ENCODE measurements around the gene INPP4B. TPM values are rescaled to one million over a fixed set of nuclear protein-coding genes. Genes with fewer than 3 reads are reported as not detected.

INPP4B gene
- total RNA-seq, 2 experiments from 2014 or later: 42.9 to 44.0 TPM

GRCh38 chr4:142309772-142310171, 536.3 kb downstream of the INPP4B start:
- POLR2A ChIA-PET: no interaction called here
- CTCF ChIA-PET: no interaction called here

DNA sequence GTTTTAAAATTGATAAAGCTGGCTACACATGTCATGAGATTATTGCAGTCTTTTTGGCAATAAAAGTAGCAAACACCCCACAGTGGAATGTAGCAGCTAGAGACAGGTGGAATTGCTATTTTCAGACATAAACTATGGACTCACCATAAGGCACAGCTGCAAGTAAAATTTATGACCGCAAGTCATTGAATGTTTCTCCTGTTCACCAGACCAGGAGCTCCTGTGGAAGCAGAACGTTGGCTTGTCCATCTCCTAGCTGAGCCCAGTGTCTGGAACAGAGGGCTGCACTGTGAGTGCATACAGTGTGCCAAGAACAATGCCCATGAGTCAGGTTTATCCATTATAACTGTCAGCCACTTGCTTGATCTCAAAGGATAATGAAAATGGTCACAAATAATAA, 538.2 kb downstream of the INPP4B start:
- ChIA-PET CTCF (no interaction called here), POLR2A (no interaction called here)

- POLR2A ChIA-PET: no interaction called here
- CTCF ChIA-PET: interaction anchor here (0.7 kb wide), 1 partner anchor 144 kb away, joined by 3 read pairs; no protein-coding TSS in a partner anchor
These were observed 548.8 kb downstream of the INPP4B start for GRCh38 chr4:142297313-142297712.

DNA sequence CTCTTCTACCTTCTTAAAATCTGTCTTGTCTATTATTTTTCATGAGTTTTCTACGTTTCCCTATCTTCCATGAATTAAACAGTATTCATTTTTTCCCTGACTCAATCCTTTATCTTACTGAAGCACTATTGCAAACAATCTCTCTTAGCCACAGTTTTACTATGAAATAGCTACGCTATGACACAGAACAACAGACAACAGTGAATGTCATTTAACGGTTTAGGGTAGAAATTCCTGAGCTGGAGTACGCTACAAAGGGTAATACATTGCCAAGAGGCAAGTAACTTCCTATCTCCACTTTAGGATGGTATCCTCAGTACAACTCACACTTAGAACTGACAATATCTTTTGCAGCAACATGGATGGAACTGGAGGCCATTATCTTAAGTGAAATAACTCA, 552.6 kb downstream of the INPP4B start:
- ChIA-PET POLR2A (interaction anchor here (0.6 to 0.7 kb wide), 2 partner anchors 10 to 114 kb away, joined by 3 read pairs; no protein-coding TSS in a partner anchor), CTCF (interaction anchor here (1.3 kb wide), 1 partner anchor 22 kb away, joined by 3 read pairs; no protein-coding TSS in a partner anchor)

GRCh38 chr4:142292231-142292630, 553.9 kb downstream of the INPP4B start:
- ChIA-PET POLR2A (no interaction called here), CTCF (no interaction called here)

DNA sequence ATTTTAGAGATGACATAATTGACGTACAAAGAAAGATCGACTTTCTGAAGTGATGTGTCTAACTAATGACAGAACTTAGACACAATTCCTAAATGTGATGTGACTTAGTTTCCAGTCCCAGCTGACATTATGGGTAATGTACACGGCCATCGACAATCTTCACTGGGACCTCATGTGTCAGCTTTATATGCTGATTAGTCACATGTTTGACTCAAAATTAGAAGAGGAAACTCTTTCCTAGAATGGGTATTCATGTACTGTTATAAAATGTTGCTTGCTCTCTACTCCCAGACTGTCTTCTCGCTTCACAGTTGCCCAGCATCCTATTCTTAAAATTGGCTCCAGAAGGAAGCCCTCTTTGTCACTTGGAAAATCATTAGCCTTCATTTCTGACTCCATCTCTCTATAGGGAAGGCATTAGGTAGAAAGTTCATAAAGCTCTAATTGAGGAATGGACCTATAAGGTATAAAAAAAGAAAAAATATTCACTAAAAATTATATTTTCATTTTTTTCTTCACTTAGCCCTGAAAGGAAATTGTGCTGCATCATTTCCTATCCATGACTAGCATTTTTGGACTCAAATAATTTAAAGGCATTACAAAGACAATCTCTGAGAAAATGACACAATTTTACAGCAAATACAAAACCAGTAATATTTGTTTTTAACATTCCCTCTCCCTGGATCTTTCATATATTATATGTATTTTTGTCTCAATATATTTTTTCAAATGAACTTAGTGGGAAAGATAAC, 554.6 kb downstream of the INPP4B start:
- ChIA-PET POLR2A (interaction anchor here (0.7 to 0.8 kb wide), 2 partner anchors 116 to 125 kb away, joined by 3 read pairs; no protein-coding TSS in a partner anchor), CTCF (interaction anchor here (0.7 to 1.7 kb wide), 2 partner anchors 9 to 556 kb away, joined by 3 to 5 read pairs; no protein-coding TSS in a partner anchor)

- POLR2A ChIA-PET: no interaction called here
- CTCF ChIA-PET: interaction anchor here (0.6 kb wide), 1 partner anchor 432 kb away, joined by 3 read pairs; no protein-coding TSS in a partner anchor
These were observed 558.7 kb downstream of the INPP4B start for GRCh38 chr4:142287371-142287770.

- ChIA-PET CTCF (interaction anchor here (1.6 kb wide), 1 partner anchor 10 kb away, joined by 3 read pairs; no protein-coding TSS in a partner anchor), POLR2A (no interaction called here)
These were observed 560.9 kb downstream of the INPP4B start for GRCh38 chr4:142285222-142285583.

DNA sequence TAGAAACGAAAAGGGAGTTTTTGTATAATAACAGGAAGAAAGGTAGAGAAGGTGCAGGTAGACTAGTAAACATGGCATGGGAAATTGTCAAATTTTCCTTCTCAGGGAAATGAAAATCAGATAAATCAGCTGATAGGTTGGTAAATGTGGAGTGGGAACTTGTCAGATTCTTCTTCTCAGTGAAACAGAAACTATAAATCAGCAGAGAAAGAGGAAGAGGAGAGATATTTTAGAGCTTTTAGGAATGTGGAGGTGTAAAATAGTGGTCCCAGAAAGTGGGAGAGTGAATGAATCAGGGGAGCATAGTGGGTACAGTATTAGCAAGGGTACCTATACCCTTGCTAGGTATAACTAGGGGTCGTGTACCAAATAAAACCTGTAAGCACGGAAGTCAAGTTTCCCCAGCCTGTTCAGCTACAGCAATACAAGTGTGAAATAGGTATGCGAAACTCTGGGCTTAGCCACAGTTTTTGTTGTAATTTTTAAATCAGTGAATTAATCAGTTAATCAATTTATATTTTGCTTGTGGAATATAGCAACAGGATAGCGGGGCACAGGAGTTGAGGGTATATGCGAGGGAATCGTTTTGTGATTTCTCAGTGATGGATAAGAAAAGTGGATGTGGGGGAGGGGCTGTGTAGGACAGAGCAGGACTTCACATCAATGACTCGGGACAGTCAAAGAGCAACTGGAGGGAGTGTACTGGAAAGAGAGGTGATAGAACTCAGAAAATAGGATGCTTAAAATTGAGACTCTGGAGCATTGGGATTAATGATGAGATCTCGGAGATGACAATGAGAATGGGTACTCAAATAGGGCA, 561.5 kb downstream of the INPP4B start:
- CTCF ChIA-PET: interaction anchor here (1.6 kb wide), 1 partner anchor 10 kb away, joined by 3 read pairs; no protein-coding TSS in a partner anchor

DNA sequence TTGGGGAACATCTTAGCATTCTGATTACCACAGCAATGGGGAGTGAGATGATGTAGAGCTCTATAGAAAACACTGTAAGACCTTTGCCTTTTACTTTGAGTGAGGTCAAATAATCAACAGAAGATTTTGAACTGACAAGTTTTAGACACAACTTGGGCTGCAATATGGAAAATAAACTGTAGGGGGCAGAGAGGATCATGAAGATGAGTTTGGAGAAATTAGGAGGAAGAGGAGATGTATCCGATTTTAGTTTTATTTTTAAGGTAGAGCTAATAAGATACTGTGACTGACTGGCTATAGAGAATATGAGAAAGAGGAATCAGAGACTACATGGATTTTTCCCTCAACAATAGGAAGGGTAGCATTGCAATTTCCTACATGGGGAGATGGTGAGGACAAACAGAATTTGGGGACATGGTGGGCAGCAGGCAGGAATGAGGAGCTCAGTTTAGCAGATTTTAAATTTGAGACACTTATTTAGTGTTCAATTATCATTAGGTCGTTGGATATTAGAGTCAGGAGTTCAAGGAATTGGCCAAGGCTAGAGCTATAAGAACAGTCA, 563.1 kb downstream of the INPP4B start:
- POLR2A ChIA-PET: interaction anchor here (0.6 kb wide), 1 partner anchor 11 kb away, joined by 3 read pairs; no protein-coding TSS in a partner anchor
- CTCF ChIA-PET: interaction anchor here (0.7 to 1.7 kb wide), 3 partner anchors 8 to 439 kb away, joined by 3 to 5 read pairs (median 3); no protein-coding TSS in a partner anchor

More for the DNA sequence above, 561.5 kb downstream of the INPP4B start:
- POLR2A ChIA-PET: no interaction called here

DNA sequence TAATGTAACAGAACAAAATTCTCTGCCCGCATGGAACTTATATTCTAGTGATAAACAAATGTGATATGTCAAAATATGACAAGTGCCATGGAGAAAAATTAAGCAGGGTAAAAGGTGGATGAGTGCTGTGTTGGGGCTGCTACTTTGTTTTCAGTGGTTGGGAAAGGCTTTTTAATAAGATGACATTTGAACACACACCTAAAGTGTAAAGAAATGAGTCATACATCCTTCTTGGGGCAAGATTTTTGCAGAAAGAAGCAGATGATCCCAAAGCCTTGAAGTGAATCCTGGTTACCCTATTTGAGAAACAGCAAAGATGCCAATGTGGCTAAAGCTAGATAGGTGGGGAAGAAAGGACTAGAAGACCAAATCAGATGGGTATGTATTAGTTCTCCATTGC, 564.1 kb downstream of the INPP4B start:
- ChIA-PET CTCF (interaction anchor here (0.7 to 1.7 kb wide), 2 partner anchors 9 to 440 kb away, joined by 3 to 5 read pairs; no protein-coding TSS in a partner anchor), POLR2A (no interaction called here)

DNA sequence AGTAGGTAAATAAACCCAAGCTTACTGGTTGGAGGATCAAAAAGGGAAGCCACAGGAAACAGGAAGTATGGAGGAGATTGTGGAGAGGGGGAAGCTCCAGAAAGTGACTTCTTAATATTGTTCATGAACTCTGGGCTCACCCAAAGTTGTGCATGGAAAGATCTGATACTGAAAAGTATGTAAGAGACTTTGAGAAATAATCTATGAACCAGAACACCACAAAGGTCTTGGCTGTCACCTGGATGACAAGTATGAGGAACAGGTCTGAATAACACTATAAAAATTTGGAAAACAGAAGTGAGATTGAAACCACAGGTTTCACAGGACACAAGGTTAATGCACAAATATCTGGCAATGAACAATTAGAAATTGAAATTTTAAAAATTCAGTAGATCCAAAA, 567.4 kb downstream of the INPP4B start:
- ChIA-PET CTCF (no interaction called here), POLR2A (no interaction called here)

DNA sequence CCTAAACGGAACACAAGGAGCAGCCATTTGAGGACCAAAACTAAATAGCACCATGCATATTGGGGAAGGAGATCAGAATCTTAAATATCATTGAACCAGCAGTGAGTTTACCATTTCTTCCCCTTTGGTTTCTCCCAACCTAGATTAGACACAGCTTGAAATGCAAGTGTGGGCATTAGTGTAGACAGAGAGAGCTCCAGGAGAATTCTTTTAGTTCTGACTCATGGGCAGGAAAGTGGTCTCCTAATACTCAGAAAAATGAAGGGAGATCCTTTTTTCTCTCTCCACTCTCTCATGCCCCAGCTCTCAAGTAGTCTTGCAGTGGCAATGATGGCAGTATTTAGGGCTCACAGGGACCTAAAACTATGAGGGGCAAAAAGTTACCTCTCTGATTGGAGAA, 567.9 kb downstream of the INPP4B start:
- ChIA-PET POLR2A (no interaction called here), CTCF (no interaction called here)

- POLR2A ChIA-PET: no interaction called here
- CTCF ChIA-PET: no interaction called here
These were observed 572.0 kb downstream of the INPP4B start for GRCh38 chr4:142274137-142274536.

- CTCF ChIA-PET: no interaction called here
- POLR2A ChIA-PET: no interaction called here
These were observed 573.6 kb downstream of the INPP4B start for GRCh38 chr4:142272452-142272851.

GRCh38 chr4:142271832-142272231, 574.3 kb downstream of the INPP4B start:
- CTCF ChIA-PET: interaction anchor here (0.6 to 1.0 kb wide), 2 partner anchors 22 to 78 kb away, joined by 3 read pairs; no protein-coding TSS in a partner anchor
- POLR2A ChIA-PET: no interaction called here

- POLR2A ChIA-PET: no interaction called here
- CTCF ChIA-PET: interaction anchor here (0.6 kb wide), 1 partner anchor 247 kb away, joined by 5 read pairs; no protein-coding TSS in a partner anchor
These were observed 579.0 kb downstream of the INPP4B start for GRCh38 chr4:142267101-142267500.

DNA sequence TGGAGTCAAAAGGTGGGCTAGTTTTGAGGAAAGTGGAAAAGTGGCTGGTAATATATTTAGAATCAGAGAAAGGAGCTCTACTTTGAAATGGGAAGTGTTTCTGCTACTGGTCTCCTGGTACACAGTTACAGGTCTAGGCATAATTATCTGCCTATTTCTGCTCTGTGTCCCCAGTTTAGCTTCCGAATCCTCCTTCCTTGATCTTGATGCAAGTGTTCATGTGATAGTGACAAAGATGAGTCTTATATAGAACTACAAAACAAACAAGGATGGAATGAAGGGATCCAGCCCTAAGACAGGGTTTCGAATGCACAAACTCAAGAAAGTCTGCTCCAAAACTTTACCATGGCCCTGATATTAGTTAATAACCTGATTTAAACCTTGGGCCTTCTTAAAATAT, 580.2 kb downstream of the INPP4B start:
- ChIA-PET CTCF (no interaction called here), POLR2A (no interaction called here)

GRCh38 chr4:142265536-142265935, 580.6 kb downstream of the INPP4B start:
- ChIA-PET POLR2A (no interaction called here), CTCF (no interaction called here)

DNA sequence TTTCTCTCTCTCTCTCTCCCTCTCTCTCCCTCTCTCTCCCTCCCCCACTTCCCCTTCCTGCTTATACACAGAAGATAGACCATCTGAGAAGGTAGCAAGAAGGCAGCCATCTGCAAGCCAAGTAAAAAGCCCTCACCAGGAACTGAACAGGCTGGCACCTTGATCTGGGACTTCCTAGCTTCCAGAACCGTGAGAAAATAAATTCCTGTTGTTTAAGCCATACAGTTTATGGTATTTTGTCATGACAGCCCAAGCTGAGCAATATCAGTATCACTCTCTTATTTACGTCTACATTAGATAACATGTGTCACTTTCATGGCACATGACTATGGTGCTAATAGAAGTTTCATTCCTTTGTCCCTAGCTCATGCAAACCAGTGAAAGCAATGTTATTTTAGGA, 581.1 kb downstream of the INPP4B start:
- ChIA-PET CTCF (no interaction called here), POLR2A (no interaction called here)

All from activated CD8-positive, alpha-beta memory T cell treated with anti-CD3 and anti-CD28 coated beads for 36 hours (primary cell).